ENCODE results near the gene HAPLN2. TPM values are rescaled to one million over a fixed set of nuclear protein-coding genes. Genes with fewer than 3 reads are reported as not detected.
"Not testable (repeated sequence)": the region's sequence is repeated elsewhere in the genome, so short reads cannot be mapped to it uniquely, and the experiment has no call there.

Gene HAPLN2
- not detected in 2 replicates for polyA plus RNA-seq (2014; cell fraction: cytosol; rRNA removed)
- 1.5 and 2.5 TPM in 2 replicates for polyA plus RNA-seq (2014; cell fraction: nucleus; rRNA removed)

DNA sequence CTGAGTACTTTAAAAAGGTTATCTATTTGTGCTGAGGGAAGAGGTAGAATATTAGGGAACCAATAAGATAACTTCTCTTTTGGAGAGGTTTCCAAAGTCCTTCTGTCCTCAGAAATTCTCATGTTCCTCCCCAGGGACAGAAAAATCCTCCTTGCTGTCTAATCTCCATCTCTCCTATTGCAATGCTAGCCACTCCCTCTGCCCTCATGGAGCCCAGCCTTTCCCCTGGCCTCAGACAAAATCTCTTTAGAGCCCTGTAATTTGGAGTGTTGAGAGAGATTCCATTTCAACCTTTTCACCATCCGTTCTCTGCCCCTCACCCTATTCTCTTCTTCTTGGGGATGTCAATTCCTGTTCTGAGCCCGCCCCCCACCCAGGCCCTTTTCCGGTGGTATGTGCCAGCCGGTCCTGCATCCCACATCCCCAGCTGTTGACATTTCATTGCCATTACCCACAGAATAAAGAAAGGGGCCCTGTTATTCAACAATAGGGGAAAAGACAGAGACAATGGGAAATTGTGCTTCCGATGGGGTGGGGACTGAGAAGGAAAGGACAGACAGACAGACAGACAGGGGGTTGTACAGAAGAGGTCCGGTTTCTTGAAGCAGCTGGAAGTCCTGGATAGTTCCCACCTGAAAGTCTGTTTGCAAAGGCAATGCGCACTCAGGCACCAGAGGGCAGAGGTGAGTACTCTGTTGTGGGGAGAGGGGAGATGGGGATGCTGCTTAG, at the start of gene HAPLN2:
Gene HAPLN2, plus strand, starts transcription at position 563 of the 729 bp plus-strand sequence. CDS start 4,076 bp downstream, outside the sequence.
- peak; percentile 74 for DNase-seq (ENCODE audit: low spot score)

- no peak for DNase-seq (ENCODE audit: low spot score)
Measured at GRCh38 chr1:156571261-156571852, 47.9 kb upstream of the HAPLN2 start.

DNA sequence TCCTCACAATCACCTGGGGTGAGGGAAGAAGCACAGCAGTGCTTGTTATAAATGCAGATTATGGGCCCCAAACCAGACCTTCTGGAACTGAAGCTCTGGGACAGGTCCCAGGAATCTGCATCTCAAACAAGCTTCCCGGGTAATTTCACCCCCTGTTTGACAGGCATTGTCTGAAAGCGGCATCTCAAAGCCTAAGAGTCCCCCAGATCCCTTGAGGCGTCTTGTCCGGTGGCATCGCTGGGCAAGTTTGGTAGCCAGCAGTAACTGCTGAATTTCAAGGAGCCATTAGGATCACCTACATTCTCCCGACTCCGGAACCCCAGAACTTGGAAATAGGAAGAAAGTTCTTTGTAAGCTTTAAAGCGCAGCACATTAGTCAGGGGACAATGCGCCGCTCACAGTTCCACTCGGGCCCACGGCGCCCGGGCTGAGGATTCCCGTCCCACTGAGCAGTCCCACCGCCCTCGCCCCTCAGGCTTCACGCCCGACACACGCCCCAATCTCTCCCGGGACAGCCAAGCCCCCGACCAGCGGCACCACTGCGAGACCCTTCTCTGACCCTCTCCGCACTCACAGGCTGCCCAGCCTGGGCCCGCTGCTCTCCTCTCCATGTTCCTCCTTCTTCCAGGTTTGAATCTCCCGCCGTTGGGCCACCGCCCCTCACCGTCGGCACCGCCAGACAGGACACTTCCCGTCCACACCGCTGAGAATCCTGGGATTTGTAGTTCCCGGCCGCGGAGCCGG, 47.1 kb upstream of the HAPLN2 start, which contains the start of gene IQGAP3:
Gene IQGAP3, minus strand, starts transcription at position 647 of the 744 bp plus-strand sequence. Its CDS starts 36 bp downstream, at position 611.
- DNase-seq (ENCODE audit: low spot score): peak; percentile 85

- DNase-seq (ENCODE audit: low spot score): no peak
Measured at GRCh38 chr1:156572663-156573018, 46.6 kb upstream of the HAPLN2 start.

DNA sequence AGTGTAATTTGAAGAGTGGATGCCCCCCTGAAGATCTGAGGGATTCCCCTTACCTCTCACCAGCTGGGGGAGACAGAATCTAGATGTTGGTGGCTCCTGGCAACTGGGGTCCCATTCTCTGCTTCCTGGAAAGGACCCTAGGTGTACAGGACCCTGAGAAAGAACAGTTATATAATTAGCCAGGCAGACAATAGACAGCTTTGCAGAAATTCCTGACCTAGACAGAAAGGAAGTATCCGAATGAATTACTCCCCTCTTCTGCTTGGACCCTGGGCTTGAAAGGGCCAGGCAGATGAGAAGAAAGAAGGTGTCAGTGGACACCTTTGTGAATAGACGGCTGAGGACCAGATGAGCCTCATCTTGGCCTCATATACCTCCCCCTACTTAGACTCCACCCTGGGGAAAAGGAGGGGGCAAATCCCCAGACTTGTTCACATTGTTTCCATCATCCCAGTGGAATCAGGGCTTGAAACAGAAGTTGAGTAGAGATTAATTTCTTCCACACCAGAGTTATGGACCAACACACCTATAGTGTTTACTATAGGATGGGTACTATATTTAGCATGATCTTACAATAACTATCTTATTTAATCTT, 45.1 kb upstream of the HAPLN2 start:
- DNase-seq (ENCODE audit: low spot score): no peak

DNA sequence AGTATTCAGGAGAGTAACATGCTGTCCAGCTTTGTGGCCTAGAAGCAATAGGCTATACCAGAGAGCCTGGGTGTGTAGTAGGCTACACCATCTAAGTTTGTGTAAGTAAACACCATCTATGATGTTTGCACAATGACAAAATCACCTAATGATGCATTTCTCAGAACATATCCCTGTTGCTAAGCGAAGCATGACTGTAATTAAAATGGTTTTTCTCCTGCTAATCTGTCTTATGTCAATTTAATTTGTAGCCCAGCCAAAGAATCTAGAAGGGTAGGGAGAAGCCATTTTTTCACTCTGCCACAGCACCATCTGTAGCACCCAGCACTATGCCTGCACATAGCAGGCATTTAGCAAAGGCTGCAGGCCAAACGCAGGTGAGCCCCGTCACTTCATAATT, 41.7 kb upstream of the HAPLN2 start:
- no peak for DNase-seq (ENCODE audit: low spot score)

GRCh38 chr1:156578055-156578454, 41.2 kb upstream of the HAPLN2 start:
- DNase-seq (ENCODE audit: low spot score): no peak

DNA sequence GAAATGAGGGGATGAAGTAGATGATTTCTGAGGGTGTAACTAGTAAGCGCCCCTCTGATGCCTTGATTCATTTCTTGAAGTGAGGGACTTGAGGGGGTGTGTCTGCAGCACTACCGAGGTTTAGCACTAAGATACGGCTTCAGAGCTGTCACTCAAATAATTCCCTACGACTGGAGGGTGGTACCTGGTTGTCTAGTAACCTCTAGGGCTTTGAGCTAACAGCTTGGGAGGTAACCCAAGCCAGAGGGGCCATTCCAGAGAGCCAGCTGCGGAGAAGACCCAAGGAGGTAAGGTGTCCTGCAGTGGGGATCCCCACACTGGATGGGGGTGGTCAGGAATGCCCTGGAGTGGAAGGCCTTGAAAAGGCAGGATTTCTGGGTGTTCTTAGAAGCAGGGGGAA, 39.7 kb upstream of the HAPLN2 start, which contains the start of gene TTC24:
Gene TTC24, plus strand, starts transcription at position 252 of the 400 bp plus-strand sequence. CDS start 1,642 bp downstream, outside the sequence.
- DNase-seq (ENCODE audit: low spot score): no peak

DNA sequence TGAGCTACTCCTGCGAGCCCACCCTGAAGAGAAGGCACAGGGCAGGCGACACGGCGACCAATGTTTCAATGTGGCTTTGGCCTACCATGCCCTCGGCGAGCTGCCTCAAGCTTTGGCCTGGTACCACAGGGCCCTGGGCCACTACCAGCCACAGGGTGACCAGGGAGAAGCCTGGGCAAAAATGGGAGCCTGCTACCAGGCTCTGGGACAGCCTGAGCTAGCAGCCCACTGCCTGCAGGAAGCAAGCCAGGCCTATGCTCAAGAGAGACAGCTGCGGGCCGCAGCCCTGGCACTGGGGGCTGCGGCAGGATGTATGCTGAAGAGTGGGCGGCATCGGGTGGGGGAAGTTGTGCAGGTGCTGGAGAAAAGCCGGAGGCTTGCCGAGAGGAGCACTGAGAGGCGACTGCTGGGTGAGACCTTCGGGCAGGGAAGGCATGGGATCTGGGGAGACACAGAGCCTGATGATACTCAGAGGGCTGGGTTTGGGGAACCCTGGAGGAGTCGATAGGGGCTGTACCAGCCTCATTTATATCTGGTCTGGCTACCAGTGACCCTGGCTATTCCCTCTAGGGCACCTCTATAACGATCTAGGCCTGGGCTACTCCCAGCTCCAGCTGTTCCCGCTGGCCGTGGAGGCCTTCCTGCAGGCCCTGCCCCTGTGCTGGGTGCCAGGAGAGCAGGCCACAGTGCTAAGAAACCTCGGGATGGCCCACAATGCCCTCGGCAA, 37.4 kb upstream of the HAPLN2 start:
- no peak for DNase-seq (ENCODE audit: low spot score)

DNA sequence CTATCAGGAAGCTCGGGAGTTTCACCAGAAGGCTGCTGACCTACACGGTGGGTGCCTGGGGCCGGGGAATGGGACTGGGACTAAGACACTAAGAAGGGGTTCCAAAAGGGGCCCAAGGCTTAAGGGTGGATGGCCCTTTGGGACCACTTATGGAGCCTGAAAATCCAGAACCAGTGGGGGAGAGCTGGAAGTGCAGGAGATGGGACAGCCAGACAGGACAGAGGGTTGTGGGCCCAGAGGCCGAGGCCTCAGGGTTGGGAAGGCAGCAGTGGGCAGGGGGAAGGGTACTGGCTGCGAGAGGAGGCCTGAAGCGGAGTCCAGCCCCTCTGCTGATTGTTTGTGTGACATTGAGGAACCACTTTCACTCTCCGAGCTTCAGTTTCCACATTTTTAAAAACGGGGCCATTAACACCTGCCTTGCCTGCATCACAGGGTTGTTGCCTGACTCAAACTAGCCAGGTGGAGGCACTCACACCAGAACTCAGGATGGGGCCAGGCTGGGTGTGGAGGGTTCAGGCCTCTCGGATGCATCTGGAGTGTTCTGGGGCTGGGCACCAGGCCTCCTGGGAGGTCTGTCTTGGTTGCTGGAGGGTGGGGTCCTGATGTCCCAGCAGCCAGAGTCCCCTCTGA, 36.7 kb upstream of the HAPLN2 start:
- no peak for DNase-seq (ENCODE audit: low spot score)

- DNase-seq (ENCODE audit: low spot score): peak; percentile 86
Measured at GRCh38 chr1:156583821-156584622, 35.2 kb upstream of the HAPLN2 start.

GRCh38 chr1:156584813-156585212, 34.4 kb upstream of the HAPLN2 start:
- no peak for DNase-seq (ENCODE audit: low spot score)

GRCh38 chr1:156586323-156586722, 32.9 kb upstream of the HAPLN2 start:
- DNase-seq (ENCODE audit: low spot score): no peak

GRCh38 chr1:156586892-156587477, 32.2 kb upstream of the HAPLN2 start:
- no peak for DNase-seq (ENCODE audit: low spot score)

GRCh38 chr1:156587927-156588326, 31.3 kb upstream of the HAPLN2 start:
- not testable (repeated sequence) for DNase-seq (ENCODE audit: low spot score)

DNA sequence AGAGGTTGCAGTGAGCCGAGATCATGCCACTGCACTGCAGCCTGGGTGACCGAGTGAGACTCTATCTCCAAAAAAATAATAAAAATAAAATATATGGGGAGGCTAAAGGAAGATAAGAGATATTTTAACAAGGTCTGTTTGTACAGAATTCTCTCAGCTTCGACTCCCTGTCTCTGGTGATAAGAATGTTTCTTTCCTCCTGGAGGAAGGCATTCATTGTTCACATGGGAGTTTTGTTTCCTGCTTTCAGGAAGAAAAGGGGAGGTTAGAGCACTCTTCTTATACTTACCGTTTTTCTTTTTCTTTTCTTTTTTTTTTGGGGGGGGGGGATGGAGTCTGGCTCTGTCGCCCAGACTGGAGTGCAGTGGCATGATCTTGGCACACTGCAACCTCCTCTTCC, 29.7 kb upstream of the HAPLN2 start:
- DNase-seq (ENCODE audit: low spot score): no peak

GRCh38 chr1:156590326-156591180, 28.7 kb upstream of the HAPLN2 start:
- no peak for DNase-seq (ENCODE audit: low spot score)

- DNase-seq (ENCODE audit: low spot score): no peak
Measured at GRCh38 chr1:156591181-156591431, 28.1 kb upstream of the HAPLN2 start.
